Activated CD4-positive, alpha-beta T cell treated with anti-CD3 and anti-CD28 coated beads for 36 hours (primary cell): ENCODE data around the gene PNMA5. TPM values are rescaled to one million over a fixed set of nuclear protein-coding genes. Genes with fewer than 3 reads are reported as not detected.

Experiments used
- ATAC-seq: fragments of 200-7000 bp; cut with Tn5 transposase; one replicate; pipeline ENCODE4 v1.10.0; 2021; ENCODE audit warnings: mild to moderate bottlenecking, moderate library complexity
- CTCF ChIA-PET: fragments of 350-600 bp; sonication (Branson Sonifier 250); formaldehyde crosslinking; loops from one replicate; lab custom pipeline; 2021; ENCODE audit warnings: antibody characterized with exemption; lab: Charles Lee
- POLR2A ChIA-PET: fragments of 350-600 bp; sonication (Branson Sonifier 250); formaldehyde crosslinking; loops from one replicate; lab custom pipeline; 2021; ENCODE audit warnings: antibody characterized with exemption, inconsistent platforms; lab: Charles Lee
- DNase-seq: peaks from one replicate; pipeline ENCODE4 v3.0.0-alpha.2; 2020
- H3K27ac Mint-ChIP-seq: one replicate; pipeline ENCODE4 v1.8.0; 2021; ENCODE audit warnings: mixed read lengths
- H3K27me3 Mint-ChIP-seq: one replicate; pipeline ENCODE4 v1.8.0; 2021; ENCODE audit warnings: mixed read lengths
- H3K36me3 Mint-ChIP-seq: one replicate; pipeline ENCODE4 v1.8.0; 2021; ENCODE audit warnings: low read depth, mixed read lengths
- H3K4me1 Mint-ChIP-seq: one replicate; pipeline ENCODE4 v1.8.0; 2021; ENCODE audit warnings: mixed read lengths
- H3K4me3 Mint-ChIP-seq: one replicate; pipeline ENCODE4 v1.8.0; 2021; ENCODE audit warnings: mild to moderate bottlenecking, moderate library complexity, mixed read lengths
- H3K9me3 Mint-ChIP-seq: one replicate; pipeline ENCODE4 v1.8.0; 2021; ENCODE audit warnings: low read depth, mixed read lengths
- intact Hi-C, 2 experiments: fragments of 100-400 bp; cut with DNase I in 1 of 2; cut with micrococcal nuclease in 1 of 2; formaldehyde crosslinking; loops; one replicate each; pipeline versions ENCODE4 v1.14.2 to v1.15.1; 2022 to 2024; cut with DNase I, micrococcal nuclease
- total RNA-seq, 2 experiments: library from RNA; stranded (reverse); gene quantifications; one replicate each; pipeline ENCODE4 v1.2.3, GENCODE V29; 2021

PNMA5 gene
- total RNA-seq, 2 experiments from 2014 or later, result 0.05 TPM; not detected in 1

GRCh38 chrX:152958524-152959465 lies 35.1 kb downstream of the PNMA5 start:
- no peaks in the 10 kb centered on the region for H3K9me3 Mint-ChIP-seq
- peaks cover 6% of the 10 kb centered on the region for H3K4me1 Mint-ChIP-seq
- intact Hi-C loops, result loop anchor here (1.0 to 5.0 kb wide), 9 partner anchors 17 to 709 kb away; partner anchors contain the start of genes CCNQ (in 1 of the 2), HAUS7 (in 1 of the 2) and ZNF275 (in 1 of the 2)
- ChIA-PET POLR2A (interaction anchor here (0.6 kb wide), 2 partner anchors 1805 to 1969 kb away, joined by 3 to 4 read pairs; no protein-coding TSS in a partner anchor), CTCF (interaction anchor here (0.9 to 2.2 kb wide), 5 partner anchors 15 to 74 kb away, joined by 3 to 14 read pairs (median 4); no protein-coding TSS in a partner anchor)
- H3K27ac Mint-ChIP-seq, result peak overlapping the region; percentile 91
- ATAC-seq, result peak; percentile 98
- no peaks in the 10 kb centered on the region for H3K36me3 Mint-ChIP-seq
- DNase-seq, result peak; percentile 91
- peak overlapping the region; percentile 52 for H3K4me3 Mint-ChIP-seq
- no peaks in the 10 kb centered on the region for H3K27me3 Mint-ChIP-seq

DNA sequence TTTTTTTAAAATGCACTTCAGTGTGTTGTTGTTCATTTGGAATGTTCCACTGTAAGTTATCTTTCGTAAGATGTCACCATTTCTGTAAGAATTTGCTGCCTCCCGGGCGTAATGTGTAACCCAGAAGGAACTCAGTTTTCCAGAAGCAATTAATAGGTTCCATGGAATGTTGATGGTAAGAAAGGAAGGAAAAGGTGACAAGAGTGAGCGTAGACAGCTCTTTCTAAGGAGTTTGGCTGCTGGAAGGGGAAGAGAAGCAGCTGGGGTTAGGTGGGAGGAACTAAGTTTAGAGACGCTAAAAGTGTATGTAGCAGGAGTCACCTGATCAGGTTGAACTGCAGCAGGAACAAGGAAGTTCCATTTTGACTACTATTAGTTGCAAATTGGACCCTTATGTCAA lies 35.9 kb downstream of the PNMA5 start:
- intact Hi-C loops, result loop anchor here (1.0 to 5.0 kb wide), 6 partner anchors 17 to 709 kb away; partner anchors contain the start of genes CCNQ (in 1 of the 2) and ZNF275 (in 1 of the 2)
- H3K36me3 Mint-ChIP-seq, result no peaks in the 10 kb centered on the region
- H3K4me3 Mint-ChIP-seq, result peak overlapping the region; percentile 52
- no peaks in the 10 kb centered on the region for H3K9me3 Mint-ChIP-seq
- ATAC-seq (no peak), DNase-seq (no peak)
- ChIA-PET CTCF (interaction anchor here (1.1 to 2.2 kb wide), 3 partner anchors 16 to 74 kb away, joined by 3 to 14 read pairs (median 4); no protein-coding TSS in a partner anchor), POLR2A (interaction anchor here (0.6 kb wide), 1 partner anchor 1805 kb away, joined by 3 read pairs; no protein-coding TSS in a partner anchor)
- peaks cover 6% of the 10 kb centered on the region for H3K4me1 Mint-ChIP-seq
- peak overlapping the region; percentile 91 for H3K27ac Mint-ChIP-seq
- H3K27me3 Mint-ChIP-seq, result no peaks in the 10 kb centered on the region

DNA sequence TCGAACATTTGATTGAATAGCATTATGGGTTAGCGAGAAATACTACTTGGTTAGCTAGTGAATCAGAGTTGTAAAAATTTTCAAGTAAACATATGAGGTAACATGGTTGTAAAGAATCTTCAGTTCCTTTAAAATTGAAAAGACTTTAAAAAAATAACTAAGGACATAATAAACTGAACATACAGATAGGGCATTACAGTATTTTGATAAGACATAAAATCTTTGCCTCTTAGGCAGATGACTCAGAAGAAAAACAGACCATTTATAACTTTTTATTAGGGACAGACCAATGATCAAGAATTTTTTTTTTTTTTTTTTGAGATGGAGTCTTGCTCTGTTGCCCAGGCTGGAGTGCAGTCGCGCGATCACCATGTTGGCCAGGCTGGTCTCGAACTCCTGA lies 43.1 kb downstream of the PNMA5 start:
- POLR2A ChIA-PET, result no interaction called here
- intact Hi-C loops, result no loop called here
- Mint-ChIP-seq H3K27me3 (no peaks in the 10 kb centered on the region), H3K4me1 (no peaks in the 10 kb centered on the region), H3K36me3 (peaks cover 2% of the 10 kb centered on the region), H3K4me3 (no peak overlapping the region), H3K27ac (no peak overlapping the region), H3K9me3 (no peaks in the 10 kb centered on the region)
- ATAC-seq, result no peak
- CTCF ChIA-PET, result no interaction called here
- no peak for DNase-seq

DNA sequence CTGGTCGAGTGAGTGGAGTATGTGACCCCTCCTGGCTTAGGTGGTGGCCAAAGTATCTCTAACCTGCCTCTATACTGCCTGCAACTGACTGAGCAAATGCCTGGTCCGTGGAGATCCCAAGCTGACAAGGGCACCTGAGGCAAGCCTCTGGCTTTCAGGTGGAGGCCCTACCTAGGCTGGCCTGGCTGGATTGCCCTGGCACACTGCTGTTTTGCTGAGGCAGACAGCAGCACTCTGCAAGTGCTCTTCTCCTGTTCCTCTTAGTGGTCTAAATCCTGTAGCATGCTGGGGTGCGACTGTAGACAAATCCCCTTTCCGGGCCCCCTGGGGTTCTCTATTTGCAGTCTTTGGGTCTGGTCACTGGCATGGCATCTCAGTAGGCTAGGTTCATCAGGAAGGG lies 44.8 kb downstream of the PNMA5 start:
- POLR2A ChIA-PET, result no interaction called here
- ATAC-seq (no peak), DNase-seq (no peak)
- Mint-ChIP-seq H3K4me1 (no peaks in the 10 kb centered on the region), H3K4me3 (no peak overlapping the region), H3K27ac (no peak overlapping the region), H3K9me3 (no peaks in the 10 kb centered on the region), H3K36me3 (peaks cover 2% of the 10 kb centered on the region), H3K27me3 (no peaks in the 10 kb centered on the region)
- CTCF ChIA-PET, result no interaction called here
- intact Hi-C loops, result no loop called here

GRCh38 chrX:152946681-152947080 lies 47.2 kb downstream of the PNMA5 start:
- intact Hi-C loops, result no loop called here
- DNase-seq (no peak), ATAC-seq (no peak)
- Mint-ChIP-seq H3K4me1 (peaks cover 5% of the 10 kb centered on the region), H3K9me3 (no peaks in the 10 kb centered on the region), H3K27me3 (no peaks in the 10 kb centered on the region), H3K36me3 (peaks cover 2% of the 10 kb centered on the region), H3K27ac (no peak overlapping the region), H3K4me3 (no peak overlapping the region)
- ChIA-PET POLR2A (no interaction called here), CTCF (no interaction called here)

DNA sequence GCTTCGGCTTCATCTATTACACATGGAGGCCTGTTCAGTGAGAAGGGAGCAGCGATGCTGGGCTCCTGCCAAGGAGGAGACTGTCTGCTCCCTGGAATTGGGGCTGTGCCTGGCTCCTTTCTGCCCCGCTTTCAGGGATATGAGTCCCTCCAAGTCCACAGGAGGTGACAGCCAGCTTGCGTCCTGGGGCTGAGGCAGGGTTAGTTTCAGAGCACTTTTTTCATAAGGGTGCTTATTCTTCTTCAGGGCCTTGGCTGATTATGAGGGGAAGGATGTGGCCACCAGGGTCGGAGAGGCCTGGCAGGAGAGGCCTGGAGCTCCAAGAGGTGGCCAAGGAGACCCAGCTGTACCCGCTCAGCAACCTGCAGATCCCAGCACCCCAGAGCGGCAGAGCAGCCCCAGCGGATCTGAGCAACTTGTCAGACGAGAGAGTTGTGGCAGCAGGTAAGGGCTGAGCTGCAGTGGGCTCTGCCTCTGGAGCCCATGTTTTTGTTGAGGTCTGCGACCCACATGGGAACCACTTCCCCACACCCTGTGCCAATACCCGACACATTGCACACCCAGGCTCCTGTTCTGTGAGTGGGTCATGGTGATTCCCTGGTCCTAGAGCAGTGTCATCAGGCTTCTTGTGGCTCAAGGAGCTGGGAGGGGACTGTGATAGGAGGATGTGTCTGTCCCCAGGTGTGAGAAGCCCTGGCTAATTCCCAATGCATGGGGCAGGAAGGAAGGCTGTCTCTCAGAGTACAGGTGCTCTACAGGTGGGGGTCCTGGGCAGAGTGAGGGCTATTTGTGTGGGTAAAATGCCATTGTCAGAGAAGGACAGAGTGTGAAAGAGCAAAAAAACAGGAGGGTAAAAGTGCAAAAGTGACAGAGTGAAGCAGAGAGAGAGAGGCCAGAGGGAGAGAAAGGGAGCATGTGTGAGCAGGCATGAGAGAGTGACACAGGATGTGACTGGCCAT lies 48.6 kb downstream of the PNMA5 start:
- H3K4me1 Mint-ChIP-seq, result peaks cover 5% of the 10 kb centered on the region
- no peaks in the 10 kb centered on the region for H3K9me3 Mint-ChIP-seq
- no peaks in the 10 kb centered on the region for H3K27me3 Mint-ChIP-seq
- DNase-seq (no peak), ATAC-seq (no peak)
- no peak overlapping the region for H3K27ac Mint-ChIP-seq
- intact Hi-C loops, result no loop called here
- POLR2A ChIA-PET, result no interaction called here
- H3K36me3 Mint-ChIP-seq, result peaks cover 2% of the 10 kb centered on the region
- CTCF ChIA-PET, result no interaction called here
- H3K4me3 Mint-ChIP-seq, result no peak overlapping the region

DNA sequence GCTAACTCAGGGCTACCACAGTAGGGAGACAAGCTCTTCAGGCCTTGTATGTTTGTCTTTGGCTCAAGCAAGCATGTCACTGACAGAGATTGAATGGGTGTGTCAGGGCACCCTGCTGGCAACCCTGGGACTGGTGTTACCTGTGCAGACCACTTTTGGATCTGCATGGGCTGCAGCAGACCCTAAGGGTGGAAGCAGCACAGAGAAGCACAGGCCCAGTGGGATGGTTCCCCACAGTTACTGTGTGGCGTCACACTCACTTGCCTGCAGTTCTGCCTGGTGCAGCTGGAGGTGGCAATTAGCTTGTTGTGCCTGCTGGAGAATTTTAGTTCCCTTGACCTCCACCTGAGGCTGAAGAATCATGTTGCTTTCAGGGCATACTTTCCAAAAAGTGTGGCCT lies 50.1 kb downstream of the PNMA5 start:
- POLR2A ChIA-PET, result no interaction called here
- H3K27me3 Mint-ChIP-seq, result no peaks in the 10 kb centered on the region
- DNase-seq, result no peak
- no peak overlapping the region for H3K27ac Mint-ChIP-seq
- no peak overlapping the region for H3K4me3 Mint-ChIP-seq
- CTCF ChIA-PET, result interaction anchor here (0.7 to 1.0 kb wide), 2 partner anchors 16 to 567 kb away, joined by 3 read pairs; no protein-coding TSS in a partner anchor
- H3K9me3 Mint-ChIP-seq, result no peaks in the 10 kb centered on the region
- peaks cover 1% of the 10 kb centered on the region for H3K36me3 Mint-ChIP-seq
- H3K4me1 Mint-ChIP-seq, result peaks cover 5% of the 10 kb centered on the region
- intact Hi-C loops, result loop anchor here (5.0 kb wide), 5 partner anchors 88 to 703 kb away; partner anchors contain the start of genes ZNF275 (in 2 of the 2), DUSP9 (in 1 of the 2), HAUS7 (in 1 of the 2) and ZFP92 (in 1 of the 2)
- ATAC-seq, result no peak

GRCh38 chrX:152942077-152942442 lies 51.9 kb downstream of the PNMA5 start:
- Mint-ChIP-seq H3K4me3 (peak overlapping the region; percentile 78), H3K9me3 (no peaks in the 10 kb centered on the region), H3K27me3 (no peaks in the 10 kb centered on the region), H3K27ac (peak overlapping the region; percentile 42), H3K4me1 (peaks cover 5% of the 10 kb centered on the region), H3K36me3 (no peaks in the 10 kb centered on the region)
- ChIA-PET CTCF (interaction anchor here (0.8 to 2.5 kb wide), 11 partner anchors 9 to 725 kb away, joined by 3 to 20 read pairs (median 8); partner anchors contain the start of gene HAUS7), POLR2A (no interaction called here)
- ATAC-seq (peak; percentile 6), DNase-seq (peak; percentile 18)
- intact Hi-C loops, result loop anchor here (5.0 kb wide), 5 partner anchors 90 to 705 kb away; partner anchors contain the start of genes ZNF275 (in 2 of the 2), DUSP9 (in 1 of the 2), HAUS7 (in 1 of the 2) and ZFP92 (in 1 of the 2)

GRCh38 chrX:152941328-152942076 lies 52.4 kb downstream of the PNMA5 start:
- no peaks in the 10 kb centered on the region for H3K36me3 Mint-ChIP-seq
- peaks cover 5% of the 10 kb centered on the region for H3K4me1 Mint-ChIP-seq
- peak overlapping the region; percentile 78 for H3K4me3 Mint-ChIP-seq
- H3K9me3 Mint-ChIP-seq, result no peaks in the 10 kb centered on the region
- no peaks in the 10 kb centered on the region for H3K27me3 Mint-ChIP-seq
- intact Hi-C loops, result loop anchor here (1.0 to 5.0 kb wide), 10 partner anchors 17 to 1545 kb away; partner anchors contain the start of genes HAUS7 (in 2 of the 2), ZNF275 (in 2 of the 2), DUSP9 (in 1 of the 2) and VMA21 (in 1 of the 2)
- CTCF ChIA-PET, result interaction anchor here (0.6 to 2.5 kb wide), 16 partner anchors 8 to 726 kb away, joined by 3 to 20 read pairs (median 4); partner anchors contain the start of gene HAUS7
- POLR2A ChIA-PET, result no interaction called here
- H3K27ac Mint-ChIP-seq, result peak overlapping the region; percentile 77
- ATAC-seq, result peak; percentile 96
- DNase-seq, result peak; percentile 92
